CD4-positive, alpha-beta memory T cell (primary cell): ENCODE results near the gene BDNF. TPM values are rescaled to one million over a fixed set of nuclear protein-coding genes. Genes with fewer than 3 reads are reported as not detected.

Source experiments
- CTCF ChIA-PET: fragments of 350-600 bp; sonication (Branson Sonifier 250); formaldehyde crosslinking; loops from one replicate; lab custom pipeline; 2021; ENCODE audit warnings: inconsistent platforms; ENCODE audit not compliant: partially characterized antibody; lab: Charles Lee
- POLR2A ChIA-PET: fragments of 350-600 bp; sonication (Branson Sonifier 250); formaldehyde crosslinking; loops from one replicate; lab custom pipeline; 2021; ENCODE audit not compliant: partially characterized antibody; lab: Charles Lee
- DNase-seq, 5 donors: peaks; one replicate each; pipeline versions ENCODE4 v3.0.0 to v3.0.0-alpha.2; 2020 to 2022; ENCODE audit warnings: mixed read lengths in 1 of 5
- H3K27ac ChIP-seq: one replicate; pipeline ENCODE4 v1.7.0; 2013; ENCODE audit warnings: low read depth, low read length
- H3K27me3 ChIP-seq: 2 replicates; pipeline ENCODE4 v1.7.0; 2013; ENCODE audit warnings: mild to moderate bottlenecking, low read length, moderate library complexity; ENCODE audit not compliant: insufficient read depth
- H3K36me3 ChIP-seq: 2 replicates; pipeline ENCODE4 v1.7.0; 2013; ENCODE audit warnings: mild to moderate bottlenecking, low read length, moderate library complexity; ENCODE audit not compliant: insufficient read depth
- H3K4me1 ChIP-seq: 2 replicates; pipeline ENCODE4 v1.7.0; 2013; ENCODE audit warnings: mild to moderate bottlenecking, low read length, moderate library complexity; ENCODE audit not compliant: insufficient read depth
- H3K4me3 ChIP-seq, 2 donors: one replicate each; pipeline ENCODE4 v1.7.0; 2013; ENCODE audit warnings: low read length in 2 of 2, mild to moderate bottlenecking in 1 of 2
- H3K9me3 ChIP-seq, 2 donors: one replicate each; pipeline ENCODE4 v1.7.0; 2013; ENCODE audit warnings: low read length in 2 of 2, control low read depth in 1 of 2; ENCODE audit not compliant: control insufficient read depth in 1 of 2
- H3K27ac Mint-ChIP-seq, 7 donors: one replicate each; pipeline ENCODE4 v1.8.0; 2020 to 2021; ENCODE audit warnings: mixed read lengths in 7 of 7, mild to moderate bottlenecking in 6 of 7, inconsistent platforms in 3 of 7, moderate library complexity in 3 of 7
- H3K27me3 Mint-ChIP-seq, 2 donors: one replicate each; pipeline ENCODE4 v1.8.0; 2020 to 2021; ENCODE audit warnings: mixed read lengths in 2 of 2
- H3K36me3 Mint-ChIP-seq, 2 donors: one replicate each; pipeline ENCODE4 v1.8.0; 2020 to 2021; ENCODE audit warnings: mixed read lengths in 2 of 2, inconsistent platforms in 1 of 2, mild to moderate bottlenecking in 1 of 2
- H3K4me1 Mint-ChIP-seq, 4 donors: one replicate each; pipeline ENCODE4 v1.8.0; 2020 to 2021; ENCODE audit warnings: mixed read lengths in 4 of 4, mild to moderate bottlenecking in 1 of 4
- H3K4me3 Mint-ChIP-seq, 8 donors: one replicate each; pipeline ENCODE4 v1.8.0; 2020 to 2021; ENCODE audit warnings: mixed read lengths in 8 of 8, mild to moderate bottlenecking in 7 of 8, moderate library complexity in 6 of 8, inconsistent platforms in 3 of 8
- H3K9me3 Mint-ChIP-seq, 8 donors: one replicate each; pipeline ENCODE4 v1.8.0; 2020 to 2021; ENCODE audit warnings: mixed read lengths in 8 of 8, mild to moderate bottlenecking in 5 of 8, inconsistent platforms in 3 of 8, moderate library complexity in 1 of 8
- intact Hi-C: fragments of 100-400 bp; cut with micrococcal nuclease; formaldehyde crosslinking; loops from one replicate; pipeline ENCODE4 v1.15.1; 2023
- polyA plus RNA-seq, 2 donors: library from polyadenylated mRNA; unstranded; fragments of 300-500 nt; fragmentation: Illumina TruSeq; gene quantifications; one replicate each; pipeline ENCODE4 v1.2.3, GENCODE V29; 2021
- total RNA-seq, 2 experiments: library from RNA; stranded (reverse); gene quantifications; one replicate each; pipeline ENCODE4 v1.2.3, GENCODE V29; 2021

BDNF gene
- total and polyA plus RNA-seq, 4 experiments from 2014 or later: not detected

DNA sequence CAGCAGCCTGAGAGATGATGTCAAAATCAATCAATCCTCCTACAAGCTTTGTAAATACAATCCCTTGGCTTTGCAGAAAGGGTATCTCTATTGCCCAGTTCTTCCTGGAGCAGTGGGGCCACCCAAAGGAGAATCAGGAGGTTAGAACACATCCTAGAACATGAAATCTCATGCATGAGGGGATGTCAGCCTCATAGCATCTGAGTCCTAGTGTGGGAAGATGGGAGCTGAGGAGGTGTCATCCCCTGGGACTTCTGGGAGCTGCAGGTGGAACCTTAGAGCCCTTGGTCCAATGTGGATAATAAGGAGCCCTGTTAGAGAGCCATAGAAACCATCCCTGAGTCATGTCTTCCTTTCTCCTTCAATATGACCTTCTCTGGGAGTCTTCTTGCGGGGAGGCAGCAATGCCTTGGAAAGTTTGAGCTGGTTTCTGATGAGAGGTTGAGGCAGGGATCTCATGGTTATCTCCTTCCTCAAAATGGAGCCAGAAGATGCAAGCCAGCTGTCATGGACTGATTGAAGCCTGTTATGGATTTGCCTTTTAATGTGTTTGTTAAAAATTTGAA lies 74.8 kb downstream of the BDNF start:
- H3K4me1 ChIP-seq: no peaks in the 10 kb centered on the region

DNA sequence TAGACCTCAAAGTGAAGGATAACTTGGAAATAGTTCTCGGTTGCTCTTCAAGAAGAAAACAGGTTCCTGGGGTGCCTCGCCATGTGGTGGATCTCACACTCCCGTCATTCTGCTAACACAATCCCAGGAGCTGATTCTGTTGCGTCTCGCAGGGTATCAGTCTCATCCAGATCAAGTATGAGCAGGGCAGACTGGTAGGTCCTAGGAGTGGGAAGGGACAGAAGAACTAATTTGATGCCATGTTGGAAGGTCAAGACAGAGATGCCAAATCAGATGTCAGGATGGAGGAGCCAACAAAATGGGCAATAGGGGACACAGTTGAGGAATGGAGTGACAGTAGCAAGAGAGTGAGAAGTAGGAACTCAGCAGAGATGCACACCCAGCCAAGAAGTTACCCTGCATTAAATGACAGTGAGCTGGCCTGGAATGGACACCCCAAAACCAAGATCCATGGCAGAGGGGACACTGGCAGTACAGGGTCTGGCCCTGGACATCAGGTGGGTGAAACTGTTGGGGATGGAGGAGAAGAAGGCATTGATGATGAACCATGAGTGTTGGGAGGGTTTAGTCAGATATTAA lies 76.2 kb downstream of the BDNF start:
- no peak overlapping the region for H3K4me3 Mint-ChIP-seq
- no peak for DNase-seq

More for the DNA sequence above, 74.8 kb downstream of the BDNF start:
- no peak overlapping the region for H3K4me3 ChIP-seq
- peaks cover 0 to 3% (median 0%) of the 10 kb centered on the region in 8 donors for H3K9me3 Mint-ChIP-seq
- H3K27me3 Mint-ChIP-seq: no peaks in the 10 kb centered on the region
- H3K27ac Mint-ChIP-seq: no peak overlapping the region
- intact Hi-C loops: no loop called here
- POLR2A ChIA-PET: no interaction called here
- no peaks in the 10 kb centered on the region for H3K9me3 ChIP-seq
- no peaks in the 10 kb centered on the region for H3K4me1 Mint-ChIP-seq
- no peak overlapping the region for H3K27ac ChIP-seq
- CTCF ChIA-PET: no interaction called here
- no peaks in the 10 kb centered on the region for H3K36me3 ChIP-seq
- no peaks in the 10 kb centered on the region for H3K27me3 ChIP-seq
- DNase-seq: no peak
- no peaks in the 10 kb centered on the region for H3K36me3 Mint-ChIP-seq
- H3K4me3 Mint-ChIP-seq: no peak overlapping the region

DNA sequence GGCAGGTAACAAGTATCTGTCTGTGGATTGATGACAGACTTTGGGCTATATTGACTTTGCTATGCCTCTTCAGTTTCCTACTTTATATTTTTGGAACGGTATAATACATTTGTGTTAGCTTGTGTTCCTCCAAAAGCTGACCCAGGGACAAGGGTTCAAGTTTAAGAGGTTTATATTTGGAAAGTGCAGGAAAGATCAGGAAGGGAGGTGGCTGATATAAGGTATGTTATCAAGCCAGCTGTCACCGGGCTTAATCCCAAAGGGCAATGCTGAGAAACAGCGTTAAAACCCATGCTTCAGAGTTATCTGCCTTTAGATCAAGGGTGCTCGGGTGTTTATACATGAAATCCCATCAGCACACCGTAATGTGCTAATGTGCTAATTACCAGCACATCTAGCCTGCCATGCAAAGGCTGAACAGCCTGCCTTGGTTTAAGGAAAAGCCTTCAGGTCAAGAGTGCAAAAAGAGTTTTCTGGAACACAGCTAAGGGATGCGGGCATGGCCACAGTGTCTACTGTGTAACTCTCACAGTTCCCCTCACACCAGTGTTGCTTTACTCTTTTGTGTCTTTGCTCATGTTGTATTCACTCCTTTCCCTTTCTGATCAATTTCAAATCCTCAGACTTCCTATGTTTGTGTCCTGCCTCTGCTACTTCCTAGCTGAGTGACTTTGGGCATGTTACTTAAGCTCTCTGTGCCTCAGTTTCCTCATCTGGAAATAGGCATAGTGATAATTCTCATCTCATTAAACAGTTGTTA lies 77.5 kb downstream of the BDNF start:
- H3K4me3 ChIP-seq: no peak overlapping the region
- H3K9me3 ChIP-seq: no peaks in the 10 kb centered on the region
- no peak overlapping the region for H3K27ac ChIP-seq
- intact Hi-C loops: no loop called here
- Mint-ChIP-seq H3K27ac (no peak overlapping the region), H3K36me3 (no peaks in the 10 kb centered on the region), H3K4me3 (no peak overlapping the region), H3K9me3 (peaks cover 0 to 2% (median 0%) of the 10 kb centered on the region in 8 donors), H3K27me3 (no peaks in the 10 kb centered on the region), H3K4me1 (no peaks in the 10 kb centered on the region)
- ChIA-PET CTCF (no interaction called here), POLR2A (no interaction called here)
- H3K27me3 ChIP-seq: no peaks in the 10 kb centered on the region
- H3K4me1 ChIP-seq: no peaks in the 10 kb centered on the region
- H3K36me3 ChIP-seq: no peaks in the 10 kb centered on the region
- DNase-seq: no peak

More for the DNA sequence above, 76.2 kb downstream of the BDNF start:
- Mint-ChIP-seq H3K9me3 (peaks cover 0 to 2% (median 0%) of the 10 kb centered on the region in 8 donors), H3K36me3 (no peaks in the 10 kb centered on the region), H3K27ac (no peak overlapping the region), H3K4me1 (no peaks in the 10 kb centered on the region), H3K27me3 (no peaks in the 10 kb centered on the region)
- H3K9me3 ChIP-seq: no peaks in the 10 kb centered on the region
- POLR2A ChIA-PET: no interaction called here
- H3K27me3 ChIP-seq: no peaks in the 10 kb centered on the region
- no peak overlapping the region for H3K4me3 ChIP-seq
- no peaks in the 10 kb centered on the region for H3K36me3 ChIP-seq
- CTCF ChIA-PET: no interaction called here
- no peaks in the 10 kb centered on the region for H3K4me1 ChIP-seq
- H3K27ac ChIP-seq: no peak overlapping the region
- intact Hi-C loops: no loop called here

DNA sequence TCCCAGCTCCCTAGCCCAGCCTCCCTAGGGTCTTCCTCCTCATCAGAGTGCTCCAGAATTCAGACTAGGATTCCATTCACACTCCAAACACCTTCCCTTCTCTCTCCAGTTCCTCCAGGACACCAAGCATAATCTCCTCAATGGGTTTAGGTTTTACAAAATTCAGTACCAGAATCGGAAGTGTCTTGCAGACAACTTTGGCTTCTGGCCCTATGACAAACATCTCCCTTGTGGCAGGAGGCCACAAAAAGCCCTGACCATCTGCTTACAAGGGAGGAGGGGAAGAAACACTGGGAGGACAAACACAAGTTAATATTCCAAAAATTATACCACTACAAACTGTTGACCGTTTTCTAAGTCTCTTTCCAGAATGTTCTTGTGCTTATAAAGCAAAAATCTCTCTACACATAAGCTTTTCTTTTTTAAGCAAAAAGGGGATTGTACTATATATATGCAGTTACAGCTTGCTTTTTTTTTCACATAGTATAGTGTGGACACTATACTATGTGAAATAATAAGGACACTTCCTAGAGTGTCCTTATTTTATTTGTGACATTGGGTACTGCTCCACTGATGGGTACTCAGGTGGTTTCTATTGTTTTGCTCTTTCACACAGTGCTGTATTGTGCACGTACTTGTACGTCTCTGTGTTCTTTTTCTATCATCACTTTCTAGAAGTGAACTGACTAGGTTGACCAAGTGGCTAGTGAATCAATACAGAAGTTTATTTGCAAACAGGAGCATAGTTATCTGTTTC lies 78.7 kb downstream of the BDNF start:
- no peaks in the 10 kb centered on the region for H3K4me1 Mint-ChIP-seq
- H3K36me3 Mint-ChIP-seq: no peaks in the 10 kb centered on the region
- Histone ChIP-seq H3K27ac (no peak overlapping the region), H3K9me3 (no peaks in the 10 kb centered on the region), H3K4me1 (no peaks in the 10 kb centered on the region), H3K27me3 (no peaks in the 10 kb centered on the region), H3K36me3 (no peaks in the 10 kb centered on the region), H3K4me3 (no peak overlapping the region)
- H3K4me3 Mint-ChIP-seq: no peak overlapping the region
- H3K9me3 Mint-ChIP-seq: peaks cover 0 to 4% (median 0%) of the 10 kb centered on the region in 8 donors
- no peaks in the 10 kb centered on the region for H3K27me3 Mint-ChIP-seq
- no peak overlapping the region for H3K27ac Mint-ChIP-seq
- DNase-seq: no peak
- CTCF ChIA-PET: no interaction called here
- intact Hi-C loops: no loop called here
- POLR2A ChIA-PET: no interaction called here

DNA sequence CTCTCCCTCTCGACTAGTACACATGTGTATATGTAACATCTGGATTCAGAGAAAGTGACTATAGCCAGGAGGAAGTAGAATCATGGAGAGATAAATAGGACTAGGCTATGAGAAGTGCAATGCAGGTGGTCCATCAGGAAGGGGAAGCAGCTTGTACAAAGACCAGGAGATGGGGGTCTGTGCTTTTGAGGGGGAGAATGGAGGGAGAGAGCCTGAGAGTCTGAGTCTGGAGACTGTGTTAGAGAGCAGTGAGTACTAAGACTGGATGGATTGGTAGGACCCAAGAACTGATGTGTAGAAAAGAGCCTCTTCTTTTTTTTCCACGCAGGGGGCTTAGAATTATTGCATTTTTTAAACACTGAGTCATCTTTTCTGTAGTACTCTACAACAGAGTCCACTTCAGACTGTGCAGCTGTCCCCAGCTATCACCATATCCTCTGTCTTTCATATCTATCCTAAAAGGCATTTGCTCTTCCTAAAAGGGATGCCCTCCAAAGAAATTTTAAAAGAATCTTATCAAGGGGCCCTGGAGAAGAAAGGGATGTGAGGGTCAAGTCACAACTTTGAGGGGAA lies 80.4 kb downstream of the BDNF start:
- no peak overlapping the region for H3K4me3 ChIP-seq
- H3K27ac Mint-ChIP-seq: no peak overlapping the region
- no peaks in the 10 kb centered on the region for H3K27me3 Mint-ChIP-seq
- no peaks in the 10 kb centered on the region for H3K36me3 ChIP-seq
- no peak overlapping the region for H3K27ac ChIP-seq
- no peak overlapping the region for H3K4me3 Mint-ChIP-seq
- no peaks in the 10 kb centered on the region for H3K4me1 Mint-ChIP-seq
- intact Hi-C loops: no loop called here
- POLR2A ChIA-PET: no interaction called here
- no peaks in the 10 kb centered on the region for H3K27me3 ChIP-seq
- no peaks in the 10 kb centered on the region for H3K4me1 ChIP-seq
- CTCF ChIA-PET: no interaction called here
- H3K9me3 ChIP-seq: no peaks in the 10 kb centered on the region
- no peak for DNase-seq
- H3K9me3 Mint-ChIP-seq: peaks cover 0 to 4% (median 0%) of the 10 kb centered on the region in 8 donors
- no peaks in the 10 kb centered on the region for H3K36me3 Mint-ChIP-seq

DNA sequence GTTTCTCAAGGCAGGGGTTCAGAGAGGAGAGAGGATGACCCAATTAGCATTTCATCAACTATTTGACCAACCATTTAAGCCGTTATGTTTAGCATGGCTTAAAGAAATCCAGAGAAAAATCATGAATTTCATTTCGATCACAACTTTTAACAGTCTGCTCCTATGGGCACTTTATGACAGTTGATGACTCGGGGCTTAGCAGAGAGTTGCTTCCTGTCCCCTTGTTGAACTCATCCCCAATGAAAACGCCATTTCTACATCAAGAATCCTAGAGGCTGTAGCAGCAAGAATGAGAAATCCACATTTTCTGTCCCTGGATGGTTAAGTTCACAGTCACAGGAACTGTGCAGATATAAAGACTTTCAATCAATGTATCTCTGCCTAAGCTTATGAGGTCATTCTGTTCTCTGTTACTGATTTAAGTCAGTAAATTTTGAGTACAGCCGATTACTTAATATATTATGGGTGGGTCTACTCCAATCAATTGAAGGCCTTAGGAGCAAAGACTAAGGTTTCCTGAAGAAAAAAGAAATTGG lies 81.1 kb downstream of the BDNF start:
- ChIA-PET POLR2A (no interaction called here), CTCF (no interaction called here)
- no peak overlapping the region for H3K4me3 Mint-ChIP-seq
- H3K4me3 ChIP-seq: no peak overlapping the region
- no peaks in the 10 kb centered on the region for H3K27me3 Mint-ChIP-seq
- no peaks in the 10 kb centered on the region for H3K36me3 ChIP-seq
- no peaks in the 10 kb centered on the region for H3K27me3 ChIP-seq
- H3K9me3 Mint-ChIP-seq: peaks cover 0 to 4% (median 0%) of the 10 kb centered on the region in 8 donors
- no peak overlapping the region for H3K27ac ChIP-seq
- H3K9me3 ChIP-seq: no peaks in the 10 kb centered on the region
- H3K27ac Mint-ChIP-seq: no peak overlapping the region
- H3K4me1 ChIP-seq: no peaks in the 10 kb centered on the region
- H3K36me3 Mint-ChIP-seq: no peaks in the 10 kb centered on the region
- no peak for DNase-seq
- intact Hi-C loops: no loop called here
- H3K4me1 Mint-ChIP-seq: no peaks in the 10 kb centered on the region
